Spleen (tissue), 11 donors: ENCODE measurements around the gene FILIP1L. TPM values are rescaled to one million over a fixed set of nuclear protein-coding genes. Genes with fewer than 3 reads are reported as not detected.

Experiments
- DNase-seq: peaks from one replicate; pipeline ENCODE4 v3.0.0-alpha.2; 2020
- H3K27ac ChIP-seq, 8 donors: fragments of 200-600 bp; sonication (generic) in 7 of 8; 1 replicate in 4 of 8; 2 replicates in 4 of 8; pipeline versions ENCODE4 v1.5.0 to v1.8.0; 2016 to 2021; ENCODE audit warnings: inconsistent platforms in 4 of 8, mild to moderate bottlenecking in 4 of 8, moderate library complexity in 1 of 8
- H3K27me3 ChIP-seq, 7 donors: fragments of 200-600 bp; sonication (generic) in 6 of 7; replicated peaks in 1 of 7; 1 replicate in 4 of 7; 2 replicates in 3 of 7; pipeline versions ENCODE4 v1.5.0 to v1.8.0; 2016 to 2021; ENCODE audit warnings: inconsistent platforms in 3 of 7, mild to moderate bottlenecking in 1 of 7
- H3K36me3 ChIP-seq, 6 donors: fragments of 200-600 bp; sonication (generic) in 5 of 6; 1 replicate in 4 of 6; 2 replicates in 2 of 6; pipeline versions ENCODE4 v1.5.0 to v1.8.0; 2016 to 2021; ENCODE audit warnings: inconsistent platforms in 2 of 6
- H3K4me1 ChIP-seq, 6 donors: fragments of 200-600 bp; sonication (generic) in 5 of 6; 1 replicate in 3 of 6; 2 replicates in 3 of 6; pipeline versions ENCODE4 v1.5.0 to v1.8.0; 2016 to 2021; ENCODE audit warnings: inconsistent platforms in 3 of 6
- H3K4me3 ChIP-seq, 8 donors: fragments of 200-600 bp; sonication (generic) in 7 of 8; 1 replicate in 4 of 8; 2 replicates in 4 of 8; pipeline versions ENCODE4 v1.5.0 to v1.8.0; 2016 to 2021; ENCODE audit warnings: inconsistent platforms in 4 of 8, mild to moderate bottlenecking in 4 of 8, moderate library complexity in 2 of 8
- H3K9me3 ChIP-seq, 8 donors: fragments of 200-600 bp; sonication (generic) in 7 of 8; 1 replicate in 4 of 8; 2 replicates in 4 of 8; pipeline versions ENCODE4 v1.5.0 to v1.8.0; 2016 to 2021; ENCODE audit warnings: inconsistent platforms in 4 of 8
- POLR2A ChIP-seq, 3 donors: fragments of 450-650 bp; IDR thresholded peaks; one replicate each; pipeline ENCODE4 v1.5.1; 2017; ENCODE audit warnings: antibody characterized with exemption in 3 of 3, mild to moderate bottlenecking in 1 of 3
- POLR2AphosphoS5 ChIP-seq, 3 donors: sonication (generic); formaldehyde crosslinking; IDR thresholded peaks; one replicate each; pipeline ENCODE4 v1.5.1; 2017; ENCODE audit warnings: antibody characterized with exemption in 3 of 3
- WGBS, 5 donors: extraction: QIAGEN DNeasy Blood & Tissue Kit in 3 of 5; methylation state at CpG; one replicate each; pipeline versions ENCODE4 v1.1.5 to v1.1.7; 2013 to 2018; 5-methylcytosine and 5-hydroxymethylcytosine counted together
- intact Hi-C: fragments of 100-400 bp; cut with DNase I; formaldehyde crosslinking; loops from one replicate; pipeline ENCODE4 v1.15.0; 2023; ENCODE audit warnings: low total_unique reads
- polyA plus RNA-seq, 3 donors: library from polyadenylated mRNA; stranded (reverse); fragments of 200-250 nt; gene quantifications; one replicate each; pipeline ENCODE4 v1.2.1, GENCODE V29; 2013
- total RNA-seq, 7 donors: library from RNA; depleted of rRNA in 3 of 7; stranded (reverse); fragments of >200 nt in 3 of 7; fragmentation: NEBNext Ultra II Directional in 4 of 7; extraction: Animal tissue kit (Norgen Biotek cat#: 25700) in 4 of 7; gene quantifications; one replicate each; pipeline versions ENCODE4 v1.1.0 to v1.2.1, GENCODE V29; 2016 to 2021
- TF ChIP-seq, protein P1 (sequence below), 11 experiments: fragments of 200-600 bp in 7 of 11; fragments of 450-650 bp in 4 of 11; sonication (generic) in 4 of 11; IDR thresholded peaks in 8 of 11; conservative IDR thresholded peaks in 3 of 11; 1 replicate in 7 of 11; 2 replicates in 4 of 11; pipeline versions ENCODE4 v1.4.0 to v1.8.0; 2016 to 2021; ENCODE audit warnings: antibody characterized with exemption in 11 of 11, inconsistent platforms in 4 of 11, mild to moderate bottlenecking in 1 of 11
- donor health status: healthy with polysubstance abuse.
- donor health status: DM: no; HTN: no; CAD: no; lungs with moderate emphysema.
- donor health status: DM: no; HTN: no; CAD: no.
- donor health status: Bipolar disorder and iron deficiency.
- donor health status: healthy.
- donor health status: DM: no; HTN: no; CAD: no.
- donor health status: DM: yes; HTN: yes; CAD: no.

The FILIP1L gene
- total and polyA plus RNA-seq, 10 donors, result 11.1 to 47.7 (median 30.9) TPM

DNA sequence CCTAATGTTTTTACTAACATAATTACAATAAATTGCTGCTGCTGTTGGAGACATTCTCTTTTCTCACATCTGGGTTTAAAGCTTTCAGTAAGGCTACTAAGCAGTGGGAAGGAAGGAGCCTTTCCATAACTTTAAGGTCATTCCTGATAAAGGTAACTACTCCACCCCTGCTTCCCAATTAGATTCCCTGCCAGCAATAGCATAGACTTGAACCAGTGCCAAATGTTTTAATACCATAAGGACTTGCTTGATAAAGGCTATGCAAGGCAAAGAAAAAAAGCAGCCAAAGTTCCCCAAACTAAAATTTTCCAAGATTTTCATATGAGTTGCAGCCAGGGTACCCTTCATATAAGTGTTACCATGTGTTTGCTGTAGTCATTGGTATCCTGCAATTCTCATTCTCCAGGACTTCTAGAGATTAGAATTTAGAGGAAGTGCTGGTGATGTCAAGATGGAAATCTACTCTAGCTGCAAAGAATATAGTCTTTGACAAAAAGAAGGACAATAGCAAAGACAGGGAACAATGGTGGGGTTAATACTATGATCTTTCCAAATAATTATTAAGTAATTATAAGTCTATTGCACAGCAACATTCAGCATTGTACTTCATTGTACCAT is 106.1 kb downstream of the FILIP1L start:
- Histone ChIP-seq H3K4me1 (peaks cover 0 to 16% (median 3%) of the 10 kb centered on the region in 6 donors), H3K27ac (no peak overlapping the region)

DNA sequence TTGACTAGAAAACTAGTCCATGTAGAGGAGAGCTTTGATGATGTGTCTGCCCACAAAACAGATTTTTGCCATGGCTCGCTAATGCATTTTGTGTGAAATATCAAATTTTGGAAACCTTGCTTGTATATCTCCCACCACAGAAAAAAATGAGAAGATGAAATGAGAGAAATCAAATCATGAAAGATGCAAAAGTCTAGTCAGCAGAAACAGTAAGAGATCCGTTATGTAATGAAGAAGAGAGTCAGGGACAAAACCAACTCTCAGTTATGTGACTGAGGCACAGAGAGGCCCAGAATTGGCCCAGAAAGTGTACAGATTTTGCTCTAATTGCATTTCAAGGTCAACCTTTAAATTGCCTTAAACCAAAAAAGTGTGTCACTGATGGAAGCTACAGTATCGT is 107.0 kb downstream of the FILIP1L start:
- H3K9me3 ChIP-seq, result no peaks in the 10 kb centered on the region
- H3K4me1 ChIP-seq, result peaks cover 0 to 16% (median 3%) of the 10 kb centered on the region in 6 donors
- no peak overlapping the region for H3K4me3 ChIP-seq
- intact Hi-C loops, result no loop called here
- H3K27me3 ChIP-seq, result no peaks in the 10 kb centered on the region
- TF ChIP-seq POLR2AphosphoS5 (IDR thresholded peaks at IDR 0.05) (no peak), POLR2A (IDR thresholded peaks at IDR 0.05) (no peak)
- TF ChIP-seq, protein P1, sequence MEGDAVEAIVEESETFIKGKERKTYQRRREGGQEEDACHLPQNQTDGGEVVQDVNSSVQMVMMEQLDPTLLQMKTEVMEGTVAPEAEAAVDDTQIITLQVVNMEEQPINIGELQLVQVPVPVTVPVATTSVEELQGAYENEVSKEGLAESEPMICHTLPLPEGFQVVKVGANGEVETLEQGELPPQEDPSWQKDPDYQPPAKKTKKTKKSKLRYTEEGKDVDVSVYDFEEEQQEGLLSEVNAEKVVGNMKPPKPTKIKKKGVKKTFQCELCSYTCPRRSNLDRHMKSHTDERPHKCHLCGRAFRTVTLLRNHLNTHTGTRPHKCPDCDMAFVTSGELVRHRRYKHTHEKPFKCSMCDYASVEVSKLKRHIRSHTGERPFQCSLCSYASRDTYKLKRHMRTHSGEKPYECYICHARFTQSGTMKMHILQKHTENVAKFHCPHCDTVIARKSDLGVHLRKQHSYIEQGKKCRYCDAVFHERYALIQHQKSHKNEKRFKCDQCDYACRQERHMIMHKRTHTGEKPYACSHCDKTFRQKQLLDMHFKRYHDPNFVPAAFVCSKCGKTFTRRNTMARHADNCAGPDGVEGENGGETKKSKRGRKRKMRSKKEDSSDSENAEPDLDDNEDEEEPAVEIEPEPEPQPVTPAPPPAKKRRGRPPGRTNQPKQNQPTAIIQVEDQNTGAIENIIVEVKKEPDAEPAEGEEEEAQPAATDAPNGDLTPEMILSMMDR (IDR thresholded peaks at IDR 0.05 in 8 of 11, conservative IDR thresholded peaks at IDR 0.05 in 3 of 11), result no peak
- peaks cover 0 to 6% (median 0%) of the 10 kb centered on the region in 6 donors for H3K36me3 ChIP-seq
- DNase-seq, result no peak
- no peak overlapping the region for H3K27ac ChIP-seq
- 90 to 98% (median 96%) methylated on average over 3 of the region's 3 CpGs for WGBS, 5 donors

More for the DNA sequence above, 106.1 kb downstream of the FILIP1L start:
- no peak for DNase-seq
- Histone ChIP-seq H3K9me3 (no peaks in the 10 kb centered on the region), H3K4me3 (no peak overlapping the region), H3K27me3 (no peaks in the 10 kb centered on the region), H3K36me3 (peaks cover 0 to 6% (median 0%) of the 10 kb centered on the region in 6 donors)
- TF ChIP-seq, protein P1 (IDR thresholded peaks at IDR 0.05 in 8 of 11, conservative IDR thresholded peaks at IDR 0.05 in 3 of 11), result no peak
- TF ChIP-seq POLR2AphosphoS5 (IDR thresholded peaks at IDR 0.05), result no peak
- TF ChIP-seq POLR2A (IDR thresholded peaks at IDR 0.05), result no peak
- intact Hi-C loops, result no loop called here

DNA sequence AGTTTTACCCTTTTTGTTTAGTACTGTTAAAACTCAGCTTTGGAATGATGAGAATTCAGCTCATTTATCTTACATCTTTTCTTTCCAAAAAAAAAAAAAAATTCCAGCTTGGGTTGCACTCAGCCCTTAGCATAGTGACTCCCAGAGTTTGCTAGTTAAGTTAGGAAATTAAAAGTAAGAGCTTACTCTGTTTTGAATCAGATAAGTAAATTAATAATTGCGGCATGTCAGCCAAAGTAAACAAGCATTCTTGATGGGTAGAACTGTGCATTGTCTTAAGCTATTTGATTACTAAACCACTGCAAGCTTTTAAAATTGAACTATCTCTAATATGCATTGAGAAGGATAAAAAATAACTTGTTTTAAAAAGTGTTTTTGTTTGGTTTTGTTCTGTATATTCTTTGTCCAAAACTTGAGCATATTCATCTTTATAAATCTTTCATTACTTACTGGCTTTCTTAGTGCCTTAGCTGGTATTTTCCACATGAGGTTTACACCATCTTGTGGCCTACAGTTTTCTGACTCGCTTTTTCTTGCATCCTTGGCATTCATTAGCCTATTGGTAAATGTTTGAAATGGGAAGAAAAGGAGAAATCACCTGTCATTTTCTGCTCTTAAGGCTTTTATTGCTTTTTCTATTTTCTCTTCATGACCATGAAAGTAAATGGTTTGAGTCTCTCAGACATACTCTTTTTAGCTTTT is 107.6 kb downstream of the FILIP1L start:
- H3K27ac ChIP-seq, result no peak overlapping the region
- WGBS, 5 donors, result 78 to 90% (median 81%) methylated on average over 2 of the region's 2 CpGs

More for the DNA sequence above, 107.6 kb downstream of the FILIP1L start:
- TF ChIP-seq, protein P1 (IDR thresholded peaks at IDR 0.05 in 8 of 11, conservative IDR thresholded peaks at IDR 0.05 in 3 of 11), result no peak
- TF ChIP-seq POLR2AphosphoS5 (IDR thresholded peaks at IDR 0.05), result no peak
- no peak for TF ChIP-seq POLR2A (IDR thresholded peaks at IDR 0.05)
- Histone ChIP-seq H3K4me1 (peaks cover 0 to 16% (median 3%) of the 10 kb centered on the region in 6 donors), H3K9me3 (no peaks in the 10 kb centered on the region), H3K4me3 (no peak overlapping the region), H3K36me3 (peaks cover 0 to 6% (median 0%) of the 10 kb centered on the region in 6 donors), H3K27me3 (no peaks in the 10 kb centered on the region)
- DNase-seq, result no peak
- intact Hi-C loops, result no loop called here
